IMR-90 (cell line): Measurements from ENCODE around the gene CDCA4.

Experiments
- CTCF ChIP-seq: conservative IDR thresholded peaks from 2 replicates; pipeline ENCODE4 v1.5.1; 2012; ENCODE audit warnings: mild to moderate bottlenecking, low read depth, low read length, improper control_type of control experiment
- ELK1 ChIP-seq: fragments of 150-350 bp; IDR thresholded peaks from 2 replicates; pipeline ENCODE4 v1.6.1; 2016; ENCODE audit warnings: low read depth, mild to moderate bottlenecking, low read length, moderate library complexity, borderline replicate concordance
- MXI1 ChIP-seq: IDR thresholded peaks from 2 replicates; pipeline ENCODE4 v1.6.1; 2012; ENCODE audit warnings: low read depth, mild to moderate bottlenecking, low read length, moderate library complexity, borderline replicate concordance
- POLR2A ChIP-seq: IDR thresholded peaks from 2 replicates; pipeline ENCODE4 v1.6.1; 2012; ENCODE audit warnings: mild to moderate bottlenecking, low read depth, low read length
- RAD21 ChIP-seq: IDR thresholded peaks from 2 replicates; pipeline ENCODE4 v1.6.1; 2012; ENCODE audit warnings: low read length, improper control_type of control experiment
- SMC3 ChIP-seq: fragments of 150-350 bp; IDR thresholded peaks from 2 replicates; pipeline ENCODE4 v1.6.1; 2016; ENCODE audit warnings: low read depth, mild to moderate bottlenecking, antibody characterized with exemption, low read length, moderate library complexity

GRCh38 chr14:104993306-104993705 is 27.6 kb downstream of the CDCA4 start:
- TF ChIP-seq RAD21 (no peak), POLR2A (no peak), SMC3 (no peak), CTCF (no peak), MXI1 (no peak), ELK1 (no peak)
